Endothelial cell of umbilical vein (primary cell): ENCODE data around the gene FBXO45.

Experiments
- POLR2A ChIP-seq: IDR thresholded peaks from 2 replicates; pipeline ENCODE4 v1.6.1; 2012; ENCODE audit warnings: low read depth, mild to moderate bottlenecking, control low read depth, low read length
- TF ChIP-seq, protein P1 (sequence below): IDR thresholded peaks from 2 replicates; pipeline ENCODE4 v1.6.1; 2011; ENCODE audit not compliant: insufficient read depth, insufficient read length
- TF ChIP-seq, protein P2 (sequence below), 2 donors: IDR thresholded peaks; 1 replicate in 1 of 2; 2 replicates in 1 of 2; pipeline ENCODE4 v1.5.1; 2011; ENCODE audit warnings: low read length in 2 of 2, mild to moderate bottlenecking in 2 of 2, moderate library complexity in 2 of 2, control low read depth in 1 of 2, inconsistent platforms in 1 of 2, low read depth in 1 of 2; ENCODE audit not compliant: insufficient read depth in 1 of 2; ENCODE audit errors: extremely low read depth in 1 of 2

DNA sequence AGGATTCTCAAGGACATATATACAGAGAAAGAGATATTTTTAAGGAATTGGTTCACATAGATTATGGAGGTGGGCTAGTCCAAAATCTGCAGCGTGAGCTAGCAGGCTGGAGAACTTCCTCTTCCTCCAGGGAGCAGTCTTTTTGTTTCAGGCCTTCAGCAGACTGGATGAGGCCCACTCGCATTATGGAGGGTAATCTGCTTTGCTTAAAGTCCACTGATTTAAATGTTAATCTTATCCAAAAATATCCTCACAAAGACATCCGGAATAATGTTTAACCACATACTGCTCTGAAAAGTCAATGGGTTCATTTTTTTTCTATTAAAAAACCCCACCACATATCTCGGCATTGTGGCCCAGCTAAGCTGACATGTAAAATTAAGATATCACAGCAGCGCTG lies 48.8 kb downstream of the FBXO45 start:
- no peak for TF ChIP-seq POLR2A
- TF ChIP-seq, protein P1, sequence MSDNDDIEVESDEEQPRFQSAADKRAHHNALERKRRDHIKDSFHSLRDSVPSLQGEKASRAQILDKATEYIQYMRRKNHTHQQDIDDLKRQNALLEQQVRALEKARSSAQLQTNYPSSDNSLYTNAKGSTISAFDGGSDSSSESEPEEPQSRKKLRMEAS, result no peak
- TF ChIP-seq, protein P2, sequence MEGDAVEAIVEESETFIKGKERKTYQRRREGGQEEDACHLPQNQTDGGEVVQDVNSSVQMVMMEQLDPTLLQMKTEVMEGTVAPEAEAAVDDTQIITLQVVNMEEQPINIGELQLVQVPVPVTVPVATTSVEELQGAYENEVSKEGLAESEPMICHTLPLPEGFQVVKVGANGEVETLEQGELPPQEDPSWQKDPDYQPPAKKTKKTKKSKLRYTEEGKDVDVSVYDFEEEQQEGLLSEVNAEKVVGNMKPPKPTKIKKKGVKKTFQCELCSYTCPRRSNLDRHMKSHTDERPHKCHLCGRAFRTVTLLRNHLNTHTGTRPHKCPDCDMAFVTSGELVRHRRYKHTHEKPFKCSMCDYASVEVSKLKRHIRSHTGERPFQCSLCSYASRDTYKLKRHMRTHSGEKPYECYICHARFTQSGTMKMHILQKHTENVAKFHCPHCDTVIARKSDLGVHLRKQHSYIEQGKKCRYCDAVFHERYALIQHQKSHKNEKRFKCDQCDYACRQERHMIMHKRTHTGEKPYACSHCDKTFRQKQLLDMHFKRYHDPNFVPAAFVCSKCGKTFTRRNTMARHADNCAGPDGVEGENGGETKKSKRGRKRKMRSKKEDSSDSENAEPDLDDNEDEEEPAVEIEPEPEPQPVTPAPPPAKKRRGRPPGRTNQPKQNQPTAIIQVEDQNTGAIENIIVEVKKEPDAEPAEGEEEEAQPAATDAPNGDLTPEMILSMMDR (IDR thresholded peaks at IDR 0.05; ENCODE audit: extremely low read depth in 1 of 2, insufficient read depth in 1 of 2, low read depth in 1 of 2, low read length in 2 of 2), result no peak
